Activated CD8-positive, alpha-beta memory T cell treated with anti-CD3 and anti-CD28 coated beads for 24 hours (primary cell): ENCODE measurements around the gene ADAM19.
"Not testable (repeated sequence)": the region's sequence is repeated elsewhere in the genome, so short reads cannot be mapped to it uniquely, and the experiment has no call there.

Experiments used
- DNase-seq: peaks from one replicate; pipeline ENCODE4 v3.0.0-alpha.2; 2020

The ADAM19 gene

DNA sequence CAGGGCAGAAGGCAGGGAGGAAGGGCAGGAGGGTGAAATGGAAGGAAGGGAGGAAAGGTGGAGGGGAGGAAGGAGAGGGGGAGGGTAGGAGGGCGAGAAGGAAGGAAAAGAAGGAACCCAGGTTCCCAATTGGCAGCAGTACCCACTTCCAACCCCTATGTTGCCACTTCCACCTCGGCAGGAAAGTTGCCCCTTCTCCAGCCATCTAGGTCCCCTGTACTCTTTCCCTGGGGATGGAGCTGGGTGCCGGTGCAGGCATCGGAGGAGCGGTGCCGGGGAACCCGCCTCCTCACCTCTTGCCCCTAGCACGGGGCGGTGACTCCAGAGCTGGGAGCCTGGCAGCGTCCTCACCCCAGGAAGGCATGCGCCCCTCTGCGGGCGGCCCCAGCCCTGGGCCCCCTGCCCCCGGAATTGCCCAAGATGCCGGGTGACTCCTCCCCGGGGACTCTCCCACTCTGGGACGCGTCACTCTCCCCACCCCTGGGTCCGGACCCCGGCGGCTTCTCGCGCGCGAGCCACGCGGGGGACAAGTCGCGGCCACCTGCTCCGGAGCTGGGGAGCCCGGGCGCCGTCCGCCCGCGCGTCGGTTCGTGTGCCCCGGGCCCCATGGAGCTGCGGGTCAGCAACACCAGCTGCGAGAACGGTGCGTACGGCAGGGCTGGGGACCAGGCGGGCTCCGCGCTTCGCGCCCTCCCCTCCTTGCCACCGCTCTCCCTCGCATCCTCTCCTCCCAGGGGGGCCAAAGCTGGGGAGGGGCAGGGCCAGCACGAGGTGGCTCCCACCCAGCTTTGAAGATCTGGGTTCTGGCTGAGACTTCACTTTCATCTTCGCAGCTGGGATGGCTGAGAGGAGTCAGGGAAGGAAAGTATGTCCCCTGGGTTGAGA is 115.6 kb downstream of the ADAM19 start, which contains the start of gene NIPAL4:
NIPAL4 (plus strand) TSS at position 499 of the 885 bp plus-strand sequence; CDS start at position 607, 108 bp downstream.
- peak; percentile 76 for DNase-seq

DNA sequence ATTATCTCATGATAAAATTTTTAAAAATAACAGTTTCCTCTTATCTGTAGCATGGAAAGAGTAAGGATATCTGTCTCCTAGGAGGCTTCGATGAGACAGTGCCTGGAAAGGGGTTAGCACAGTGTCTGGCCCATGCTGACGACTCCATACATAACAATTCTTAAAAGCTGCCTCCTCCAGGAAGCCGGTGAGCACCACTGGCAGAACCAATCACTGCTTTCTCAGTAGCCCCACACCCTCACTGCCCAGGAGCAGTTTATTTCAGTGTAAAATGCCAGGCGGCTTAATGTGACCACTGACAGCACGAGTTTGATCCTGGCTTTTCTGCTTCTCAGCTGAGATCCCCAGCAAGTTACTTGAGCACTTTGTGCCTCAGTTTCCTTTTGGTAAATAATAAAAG is 116.7 kb downstream of the ADAM19 start:
- peak; percentile 26 for DNase-seq

DNA sequence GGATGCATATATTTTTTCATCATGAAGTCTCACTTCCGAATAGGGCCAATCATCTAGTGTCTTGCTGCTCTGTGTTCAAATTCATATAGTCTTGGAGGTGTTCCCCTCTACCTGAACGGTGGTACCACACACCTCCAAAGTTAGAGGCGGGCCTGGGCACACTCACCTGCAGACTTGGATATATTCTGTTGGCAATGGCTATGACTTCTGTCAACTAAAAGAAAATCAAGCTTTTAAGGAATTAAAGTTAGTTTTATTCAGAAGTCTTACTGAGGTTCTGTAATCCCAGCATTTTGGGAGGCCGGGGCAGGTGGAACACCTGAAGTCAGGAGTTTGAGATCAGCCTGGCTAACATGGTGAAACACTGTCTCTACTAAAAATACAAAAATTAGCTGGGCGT is 118.2 kb downstream of the ADAM19 start:
- DNase-seq = peak; percentile 19

DNA sequence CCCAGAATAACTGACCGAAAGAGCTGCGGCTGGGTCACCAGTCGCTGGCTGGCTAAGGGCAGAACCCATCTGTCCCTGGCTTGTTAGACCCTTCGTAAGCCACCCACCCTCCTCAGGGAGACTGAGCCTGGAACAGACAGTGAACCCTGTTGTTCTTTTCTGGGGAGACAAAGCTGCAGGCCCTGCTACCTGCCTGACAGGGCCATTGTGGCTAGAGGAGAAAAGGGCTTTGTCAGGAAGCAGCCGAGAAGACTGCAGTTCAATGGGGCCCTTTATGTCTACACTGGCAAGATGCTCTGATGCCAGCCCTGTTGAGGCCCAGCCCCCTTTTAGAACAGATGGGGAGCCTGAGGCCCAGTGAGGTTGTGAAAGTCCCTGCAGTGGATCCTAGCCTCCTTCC is 119.3 kb downstream of the ADAM19 start:
- DNase-seq = peak; percentile 35

DNA sequence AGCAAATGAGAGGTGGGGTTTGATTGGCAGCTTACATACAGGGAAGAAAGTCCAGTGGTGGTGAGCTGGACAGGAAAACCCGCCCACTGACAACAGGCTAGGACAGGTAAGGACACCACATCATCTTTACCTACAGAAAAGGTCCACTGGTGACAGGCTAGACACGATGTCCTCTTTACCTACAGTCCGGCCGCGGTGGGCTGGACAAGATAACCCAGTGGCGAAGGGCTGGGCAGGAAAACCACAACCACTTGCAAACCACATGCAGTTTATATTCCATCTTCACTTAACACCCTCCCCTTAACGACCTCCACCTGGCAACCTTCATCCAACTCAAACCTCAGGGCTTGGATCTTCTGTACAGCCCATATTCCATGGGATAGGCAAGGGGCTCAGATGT is 120.5 kb downstream of the ADAM19 start:
- no peak for DNase-seq

DNA sequence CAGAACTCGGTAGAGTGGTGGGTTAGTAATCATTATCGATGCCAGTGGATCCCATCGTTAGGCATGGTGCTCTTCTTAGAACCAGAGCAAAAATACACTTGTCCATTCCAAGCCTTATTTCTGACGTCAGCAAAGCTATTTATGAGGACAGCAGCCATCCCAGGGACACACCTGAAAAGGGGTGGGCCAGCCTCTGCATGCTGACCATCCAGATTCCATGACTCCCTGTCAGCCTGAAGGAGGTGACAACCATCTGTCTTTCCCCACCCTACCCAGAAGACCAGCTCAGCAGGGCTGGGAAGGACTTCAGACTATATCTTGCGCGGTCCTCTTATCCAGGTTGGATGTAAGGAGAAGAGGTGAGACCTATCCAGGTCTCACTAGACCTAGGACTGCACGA is 121.3 kb downstream of the ADAM19 start:
- DNase-seq = no peak

DNA sequence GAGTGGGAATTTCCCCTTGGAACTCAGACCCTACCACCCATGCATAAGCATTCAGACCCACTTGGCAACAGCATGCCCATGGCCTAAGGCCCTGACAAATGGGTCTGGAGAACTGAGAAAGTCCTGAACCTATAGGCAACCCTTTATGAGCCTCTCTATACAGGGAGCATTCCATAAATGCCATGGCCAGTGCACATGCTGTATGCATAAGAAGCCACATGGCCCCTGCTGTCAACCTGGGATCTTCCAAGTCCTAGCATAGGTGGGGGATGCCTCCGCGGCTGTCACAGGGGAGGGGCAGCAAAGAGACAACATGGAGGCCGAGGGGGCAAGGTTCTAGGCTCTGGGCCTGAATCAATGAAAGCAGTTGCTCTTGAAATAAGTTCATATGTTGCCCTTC is 123.8 kb downstream of the ADAM19 start:
- no peak for DNase-seq

DNA sequence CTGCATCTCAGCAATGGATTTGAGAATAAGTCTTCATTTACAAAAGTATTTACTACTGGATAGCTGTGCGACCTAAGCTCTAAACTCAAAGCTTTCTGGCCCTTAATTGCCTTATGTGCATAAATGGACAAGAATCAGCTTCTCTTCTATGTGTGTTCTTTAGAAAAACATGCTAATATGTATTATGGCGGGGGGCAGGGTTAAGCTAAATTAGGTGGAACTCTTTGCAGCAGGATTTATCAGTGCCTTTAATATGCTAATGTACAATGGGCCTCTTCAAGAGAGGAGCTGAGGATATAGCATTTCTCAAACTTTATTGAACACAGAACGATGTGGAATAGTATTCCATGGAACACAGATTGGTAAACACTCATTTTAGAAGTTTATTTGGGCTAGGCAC is 125.6 kb downstream of the ADAM19 start:
- no peak for DNase-seq

DNA sequence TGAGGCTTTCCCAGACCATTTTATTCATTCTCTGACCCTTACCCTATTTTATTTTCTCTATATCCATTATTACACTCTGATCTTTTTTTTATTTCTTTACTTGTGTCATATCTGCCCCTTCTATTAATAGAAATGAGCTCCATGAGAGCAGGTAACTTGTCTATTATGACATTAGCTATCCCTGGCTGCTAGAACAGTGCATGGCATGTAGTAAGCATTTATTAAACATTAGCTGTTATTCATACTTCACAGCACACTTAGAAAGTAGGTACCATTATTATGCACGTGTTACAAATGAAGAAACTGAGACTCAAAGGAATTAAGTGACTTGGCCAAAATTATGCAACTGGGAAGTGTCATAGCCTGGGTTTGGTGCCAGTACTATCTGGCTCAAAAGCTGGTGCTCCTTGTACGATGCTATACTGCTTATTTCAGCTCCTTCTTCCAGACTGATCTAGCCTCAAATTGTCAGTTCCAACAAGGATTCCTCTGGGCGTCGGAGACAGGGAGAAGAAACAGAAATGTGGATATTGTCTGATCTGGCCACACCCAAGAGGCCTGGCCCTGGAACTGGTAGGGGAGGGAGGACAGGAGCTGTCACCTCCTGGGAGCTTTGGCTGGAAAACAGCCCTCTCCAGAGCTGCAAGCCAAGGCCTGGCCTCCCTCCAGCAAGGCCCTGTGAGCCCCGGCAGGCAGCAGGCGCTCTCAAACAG is 126.4 kb downstream of the ADAM19 start:
- no peak for DNase-seq

DNA sequence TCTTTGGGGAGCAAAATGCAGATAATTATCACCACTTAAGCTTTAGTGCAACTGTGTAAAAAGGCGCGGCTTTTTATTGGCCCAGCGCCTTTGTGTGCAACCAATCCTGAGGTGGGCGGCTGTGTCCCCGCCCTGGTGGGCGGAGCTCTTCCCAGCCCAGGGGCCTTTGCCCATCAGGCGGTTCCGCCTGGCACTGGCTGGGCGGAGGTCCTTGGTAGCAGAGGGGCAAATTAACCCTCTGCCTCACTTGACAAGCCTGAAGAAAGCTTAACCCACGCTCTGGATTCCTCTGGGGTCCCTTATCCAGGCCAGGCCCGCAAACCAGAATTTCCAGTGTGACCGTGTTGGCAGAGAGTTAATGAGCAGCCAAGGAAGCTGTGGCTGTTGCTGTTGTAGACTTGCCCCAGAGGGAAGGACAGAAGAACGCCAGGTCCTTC is 128.4 kb downstream of the ADAM19 start:
- DNase-seq = no peak

DNA sequence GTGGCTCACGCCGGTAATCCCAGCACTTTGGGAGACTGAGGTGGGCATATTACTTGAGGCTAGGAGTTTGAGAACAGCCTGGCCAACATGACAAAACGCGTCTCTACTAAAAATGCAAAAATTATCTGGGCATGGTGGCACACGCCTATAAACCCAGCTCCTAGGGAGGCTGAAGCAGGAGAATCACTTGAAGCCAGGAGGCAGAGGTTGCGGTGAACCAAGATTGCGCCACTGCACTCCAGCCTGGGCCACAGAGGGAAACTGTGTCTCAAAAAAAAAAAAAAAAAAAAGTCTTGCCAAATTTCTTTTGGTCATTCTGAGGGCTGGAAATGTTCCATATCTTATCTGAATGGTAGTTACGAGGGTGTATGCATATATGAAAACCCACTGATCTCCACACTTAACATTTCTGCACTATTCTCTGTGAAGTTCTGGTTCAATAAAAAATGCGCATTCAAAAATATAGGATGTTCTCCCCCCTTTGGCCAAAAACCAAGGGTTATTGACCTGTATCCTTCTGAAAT is 129.1 kb downstream of the ADAM19 start:
- DNase-seq = no peak

DNA sequence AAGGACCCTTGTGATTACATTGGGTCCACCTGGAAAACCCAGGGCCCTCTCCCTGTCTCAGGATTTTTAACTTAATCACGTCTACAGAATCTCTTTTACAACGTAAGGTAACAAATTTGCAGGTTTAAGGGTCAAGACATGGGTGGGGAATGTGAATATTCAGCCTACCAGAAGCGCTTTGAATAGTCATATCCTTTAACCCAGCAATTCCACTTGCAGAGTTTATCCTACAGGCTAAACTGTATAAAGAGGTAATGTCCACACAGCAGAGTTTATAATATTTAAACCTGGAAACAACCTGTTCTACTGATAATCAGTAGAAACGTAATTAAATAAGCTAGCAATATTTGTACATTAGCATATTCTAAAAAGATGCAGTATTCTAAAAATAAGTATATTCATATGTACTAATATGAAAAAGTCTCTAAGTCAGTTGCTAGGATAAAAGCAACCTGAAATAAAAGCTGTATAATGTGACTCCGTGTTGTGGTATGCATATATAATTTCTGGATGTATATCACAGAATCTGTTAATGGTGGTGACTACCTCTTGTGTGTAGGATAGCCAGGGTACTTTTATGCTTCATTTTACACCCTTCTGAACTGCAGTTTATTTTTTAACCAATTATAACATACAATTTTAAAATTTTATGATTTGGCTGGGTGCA is 129.7 kb downstream of the ADAM19 start:
- no peak for DNase-seq

DNA sequence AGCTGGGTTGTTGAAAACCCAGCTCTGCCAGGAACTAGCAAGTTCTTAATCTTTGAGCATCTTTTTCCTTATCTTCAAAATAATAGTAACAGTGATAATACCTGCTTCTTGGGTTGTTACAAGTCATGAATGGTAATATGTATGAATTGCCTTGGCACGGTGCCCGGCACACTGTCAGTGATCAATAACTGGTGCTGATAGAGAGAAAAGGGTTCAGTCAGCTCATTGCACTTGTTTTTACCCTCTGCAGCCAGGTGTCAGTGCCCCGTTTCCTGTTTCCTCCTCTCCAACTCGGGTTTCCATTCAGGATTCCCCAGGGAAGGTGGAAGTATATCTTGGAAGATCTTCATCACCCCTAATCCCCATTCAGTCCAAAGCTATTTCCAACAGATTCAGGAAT is 131.4 kb downstream of the ADAM19 start:
- no peak for DNase-seq

DNA sequence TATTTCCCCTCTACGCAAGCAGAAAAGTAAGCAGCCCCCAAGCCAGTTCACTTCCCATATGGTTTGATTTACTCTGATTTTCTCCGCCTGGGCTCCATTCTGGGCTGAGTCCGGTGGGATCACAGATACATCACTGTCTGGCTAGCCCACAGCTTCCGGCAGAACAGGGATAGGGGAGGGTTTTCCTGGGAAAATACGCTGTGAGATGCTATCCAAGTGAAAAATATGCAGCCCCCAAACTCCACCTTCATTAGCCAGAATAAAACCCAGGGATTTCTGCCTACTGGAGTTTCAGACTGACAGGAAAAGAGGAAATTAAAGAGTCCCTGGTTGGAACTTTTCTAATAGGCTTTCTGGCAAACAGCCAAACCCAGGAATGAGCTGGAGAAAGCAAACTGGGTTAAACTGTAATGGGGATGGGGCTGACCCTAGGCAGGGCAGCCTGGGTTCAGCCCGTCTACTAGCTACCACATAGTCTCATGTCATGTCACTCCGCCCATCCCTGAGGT is 132.5 kb downstream of the ADAM19 start:
- DNase-seq = no peak

DNA sequence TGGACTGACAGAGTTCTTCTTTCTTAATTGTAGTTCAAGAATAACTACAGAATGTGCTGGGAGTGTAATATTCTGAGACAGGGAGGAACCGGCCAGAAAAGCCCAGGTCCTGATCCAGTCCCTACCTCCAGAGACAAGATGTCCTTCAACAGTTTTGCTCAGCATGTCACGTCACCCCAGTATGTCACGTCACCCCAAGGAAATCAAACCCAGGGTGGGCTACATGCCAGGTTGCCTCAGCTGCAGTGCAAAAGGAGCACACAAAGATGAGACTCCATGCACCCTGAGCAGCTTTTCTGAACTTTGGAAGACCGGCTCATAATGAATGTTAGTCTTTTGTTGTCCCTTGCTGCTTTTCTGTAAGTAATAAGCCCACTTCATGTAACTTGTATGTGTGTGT is 141.5 kb downstream of the ADAM19 start:
- no peak for DNase-seq

DNA sequence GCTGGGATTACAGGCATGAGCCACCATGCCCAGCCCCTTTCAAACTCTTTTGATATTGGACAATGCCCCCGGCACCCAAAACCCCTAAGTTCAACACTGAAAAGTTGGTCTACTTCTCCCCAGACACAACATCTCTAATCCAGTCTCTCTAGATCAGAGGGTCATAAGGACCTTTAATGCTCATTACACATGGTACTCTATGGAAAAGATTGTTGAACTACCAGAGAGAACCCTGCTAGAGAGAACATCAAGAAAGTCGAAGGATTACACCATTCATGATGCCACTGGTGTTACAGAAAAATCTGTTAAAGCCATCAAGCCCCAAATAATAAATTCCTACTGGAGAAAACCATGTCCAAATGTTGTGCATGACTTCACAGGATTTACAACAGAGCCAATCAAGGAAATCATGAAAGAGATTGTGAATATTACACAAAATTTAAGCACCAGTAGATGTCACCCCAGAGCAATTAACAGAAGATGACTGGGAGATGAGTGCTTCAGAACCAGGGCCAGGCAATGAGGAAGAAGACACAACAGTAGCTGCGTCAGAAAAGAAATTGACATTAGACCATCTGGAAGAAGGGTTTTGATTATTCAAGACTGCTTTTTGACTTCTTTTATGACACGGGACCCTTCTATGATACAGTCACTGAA is 143.9 kb downstream of the ADAM19 start:
- no peak for DNase-seq

DNA sequence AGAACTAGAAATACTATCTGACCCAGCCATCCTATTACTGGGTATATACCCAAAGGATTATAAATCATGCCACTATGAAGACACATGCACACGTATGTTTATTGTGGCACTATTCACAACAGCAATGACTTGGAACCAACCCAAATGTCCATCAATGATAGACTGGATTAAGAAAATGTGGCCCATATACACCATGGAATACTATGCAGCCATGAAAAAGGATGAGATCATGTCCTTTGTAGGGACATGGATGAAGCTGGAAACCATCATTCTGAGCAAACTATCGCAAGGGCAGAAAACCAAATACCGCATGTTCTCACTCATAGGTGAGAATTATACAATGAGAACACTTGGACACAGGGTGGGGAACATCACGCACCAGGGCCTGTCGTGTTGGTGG is 145.7 kb downstream of the ADAM19 start:
- DNase-seq = not testable (repeated sequence)
